ENCODE data around the gene LTBR. TPM values are rescaled to one million over a fixed set of nuclear protein-coding genes. Genes with fewer than 3 reads are reported as not detected.
A peak's percentile ranks its signal among the peaks of the same experiment; 100 is the strongest.

LTBR gene
- total RNA-seq, 4 donors from 2014 or later: 174 to 298 (median 196) TPM

DNA sequence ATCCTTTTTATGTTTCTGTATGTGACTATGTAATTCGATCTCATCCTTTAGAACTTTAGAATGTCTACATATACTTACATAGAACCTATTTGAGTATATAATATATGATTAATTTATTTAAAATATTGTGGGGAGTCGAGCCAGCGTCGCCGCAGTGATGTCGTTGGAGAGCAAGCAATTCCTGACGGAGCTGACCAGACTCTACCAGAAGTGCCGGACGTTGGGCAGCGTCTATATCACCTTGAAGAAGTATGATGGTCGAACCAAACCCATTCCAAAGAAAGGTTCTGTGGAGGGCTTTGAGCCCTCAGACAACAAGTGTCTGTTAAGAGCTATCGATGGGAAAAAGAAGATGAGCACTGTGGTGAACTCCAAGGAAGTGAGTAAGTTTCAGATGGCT lies 54.4 kb downstream of the LTBR start:
- DNase-seq (ENCODE audit: low spot score in 2 of 2): peak in 1 of 2 donors; percentile 25
- TF ChIP-seq, protein P1, sequence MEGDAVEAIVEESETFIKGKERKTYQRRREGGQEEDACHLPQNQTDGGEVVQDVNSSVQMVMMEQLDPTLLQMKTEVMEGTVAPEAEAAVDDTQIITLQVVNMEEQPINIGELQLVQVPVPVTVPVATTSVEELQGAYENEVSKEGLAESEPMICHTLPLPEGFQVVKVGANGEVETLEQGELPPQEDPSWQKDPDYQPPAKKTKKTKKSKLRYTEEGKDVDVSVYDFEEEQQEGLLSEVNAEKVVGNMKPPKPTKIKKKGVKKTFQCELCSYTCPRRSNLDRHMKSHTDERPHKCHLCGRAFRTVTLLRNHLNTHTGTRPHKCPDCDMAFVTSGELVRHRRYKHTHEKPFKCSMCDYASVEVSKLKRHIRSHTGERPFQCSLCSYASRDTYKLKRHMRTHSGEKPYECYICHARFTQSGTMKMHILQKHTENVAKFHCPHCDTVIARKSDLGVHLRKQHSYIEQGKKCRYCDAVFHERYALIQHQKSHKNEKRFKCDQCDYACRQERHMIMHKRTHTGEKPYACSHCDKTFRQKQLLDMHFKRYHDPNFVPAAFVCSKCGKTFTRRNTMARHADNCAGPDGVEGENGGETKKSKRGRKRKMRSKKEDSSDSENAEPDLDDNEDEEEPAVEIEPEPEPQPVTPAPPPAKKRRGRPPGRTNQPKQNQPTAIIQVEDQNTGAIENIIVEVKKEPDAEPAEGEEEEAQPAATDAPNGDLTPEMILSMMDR (IDR thresholded peaks at IDR 0.05): no peak
- no peak for TF ChIP-seq POLR2A (IDR thresholded peaks at IDR 0.05)
- intact Hi-C loops (cut with DNase I; ENCODE audit: low total_unique reads): no loop called here
- no peak overlapping the region for H3K4me3 ChIP-seq (ENCODE audit: low read depth, poor library complexity, severe bottlenecking)
- WGBS, 2 donors: 90 to 92% methylated on average over 12 of the region's 12 CpGs

DNA sequence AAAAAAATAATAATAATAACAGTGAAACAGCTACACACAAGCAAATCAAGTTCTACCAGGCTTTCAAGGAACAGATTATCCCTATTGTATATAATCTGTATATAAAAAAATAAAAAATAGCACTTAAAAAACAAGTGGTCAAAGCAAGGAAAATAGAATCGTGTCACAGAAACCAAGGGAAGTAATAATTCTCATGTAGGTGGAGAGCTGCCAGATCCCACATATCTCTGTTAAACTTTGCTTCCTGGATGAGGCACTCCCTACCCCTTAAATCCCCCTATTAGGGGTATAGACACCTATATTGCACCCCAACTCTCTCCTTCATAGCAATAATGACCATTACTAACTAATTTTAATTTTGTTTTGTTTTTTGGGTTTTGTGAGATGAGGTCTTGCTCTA lies 56.4 kb downstream of the LTBR start:
- 50 to 57% methylated on average over 1 of the region's 1 CpG for WGBS, 2 donors
- TF ChIP-seq, protein P1 (IDR thresholded peaks at IDR 0.05): no peak
- TF ChIP-seq POLR2A (IDR thresholded peaks at IDR 0.05): no peak

More for the DNA sequence above, 56.4 kb downstream of the LTBR start:
- intact Hi-C loops (cut with DNase I; ENCODE audit: low total_unique reads): no loop called here
- DNase-seq (ENCODE audit: low spot score in 2 of 2): no peak
- no peak overlapping the region for H3K4me3 ChIP-seq (ENCODE audit: low read depth, poor library complexity, severe bottlenecking)

Other genes with a start within 250 kb of the LTBR start
- 100 to 1,000 TPM; 378 to 494 (median 412) TPM for gene CD9, start 183.8 kb upstream of the LTBR start, total RNA-seq
- gene PLEKHG6, start 73.5 kb upstream of the LTBR start, total RNA-seq: 10 to 100 TPM; 10.6 to 34.1 (median 22.4) TPM
- gene TNFRSF1A, start 42.1 kb upstream of the LTBR start, total RNA-seq: 100 to 1,000 TPM; 104 to 252 (median 186) TPM
- gene SCNN1A, start 8.6 kb upstream of the LTBR start, total RNA-seq: 100 to 1,000 TPM in 3 of 4 donors, 10 to 100 TPM in 1; 74.6 to 139 (median 119) TPM
- under 1 TPM in 2 of 4 donors, not detected in 2; 0.16 to 0.89 TPM for gene CD27, start 60.8 kb downstream of the LTBR start, total RNA-seq
- gene TAPBPL, start 67.9 kb downstream of the LTBR start, total RNA-seq: 10 to 100 TPM; 11.4 to 23.8 (median 17.6) TPM
- gene VAMP1, start 86.5 kb downstream of the LTBR start, total RNA-seq: 1 to 10 TPM; 2.1 to 6.6 (median 4.4) TPM
- 10 to 100 TPM; 38.6 to 62.1 (median 58.7) TPM for gene MRPL51, start 109.1 kb downstream of the LTBR start, total RNA-seq
- 10 to 100 TPM; 18.5 to 25.9 (median 22.5) TPM for gene NCAPD2, start 109.9 kb downstream of the LTBR start, total RNA-seq
- gene GAPDH, start 150.4 kb downstream of the LTBR start, total RNA-seq: 1,000 to 10,000 TPM; 1,190 to 2,139 (median 1,514) TPM
- gene IFFO1, start 171.9 kb downstream of the LTBR start, total RNA-seq: 1 to 10 TPM; 3.3 to 6.8 (median 4.6) TPM
- gene NOP2, start 184.1 kb downstream of the LTBR start, total RNA-seq: 10 to 100 TPM; 16.2 to 24.0 (median 23.4) TPM
- 100 to 1,000 TPM; 167 to 235 (median 205) TPM for gene CHD4, start 223.2 kb downstream of the LTBR start, total RNA-seq